NCI-H345 treated with DMSO at 0.1 percent for 48 hours (cell line): Measurements from ENCODE around the gene PDE4D.
A peak's percentile ranks its signal among the peaks of the same experiment; 100 is the strongest.

Source experiments
- DNase-seq: peaks from one replicate; lab custom pipeline; 2025; ENCODE audit not compliant: unreplicated experiment; lab: John Stamatoyannopoulos, UW

PDE4D gene

DNA sequence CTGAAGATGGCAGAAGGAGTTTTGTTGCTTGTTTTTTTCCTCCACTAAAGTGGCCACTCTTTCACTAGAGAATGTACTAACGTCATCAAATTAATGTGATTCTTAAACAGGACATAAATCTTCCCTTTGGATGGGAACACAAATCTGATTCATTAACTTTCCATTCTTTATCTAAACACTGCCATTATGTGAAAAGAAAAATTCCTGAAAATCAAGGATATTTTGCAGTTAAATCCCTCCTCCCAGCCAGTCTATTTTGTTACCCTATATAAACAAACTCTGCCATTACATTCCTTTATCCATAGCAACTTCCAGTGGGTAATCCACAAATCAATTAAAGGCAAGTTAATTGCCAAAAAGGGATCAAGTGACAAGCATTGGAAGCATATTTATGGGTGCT is 546.5 kb downstream of the PDE4D start:
- no peak for DNase-seq

DNA sequence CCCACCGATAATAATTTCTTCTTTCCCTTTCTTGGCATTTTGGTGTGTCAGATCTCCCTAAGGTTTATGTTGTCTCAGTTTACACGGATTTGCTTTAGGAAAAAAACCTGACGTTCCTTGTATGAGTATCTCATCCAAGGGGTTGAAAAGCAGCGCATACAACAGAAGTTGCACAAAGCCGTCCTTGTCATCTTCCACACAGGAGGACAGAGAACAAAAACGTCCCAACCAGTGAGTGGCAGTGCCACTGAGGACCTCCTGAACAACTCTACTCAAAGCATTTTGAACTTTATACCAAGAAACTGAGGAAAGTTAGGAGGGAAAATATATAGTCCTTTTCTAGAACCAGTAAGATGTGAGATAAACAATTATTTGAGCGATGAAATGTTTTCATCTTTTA is 547.0 kb downstream of the PDE4D start:
- no peak for DNase-seq

DNA sequence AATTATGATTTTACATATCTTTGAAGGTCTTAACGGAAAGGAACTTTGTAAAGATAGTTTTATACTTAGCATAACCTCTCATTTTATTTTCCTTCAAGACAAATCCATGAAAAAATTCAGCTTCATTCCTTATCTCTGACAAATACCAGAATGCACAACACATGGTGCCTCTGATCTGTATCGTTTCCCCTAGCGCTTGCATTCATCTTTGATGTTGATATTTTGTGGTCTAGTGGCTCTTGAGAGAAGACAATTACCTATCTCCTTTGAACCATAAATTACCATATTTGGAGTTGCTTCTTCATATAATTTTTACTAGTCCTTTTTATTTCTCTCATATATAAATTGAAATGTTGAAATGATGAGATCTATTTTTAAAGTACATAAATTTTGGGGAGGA is 551.3 kb downstream of the PDE4D start:
- no peak for DNase-seq

GRCh38 chr5:59341760-59342159 is 551.8 kb downstream of the PDE4D start:
- DNase-seq: no peak

- no peak for DNase-seq
These were observed 552.4 kb downstream of the PDE4D start for GRCh38 chr5:59341155-59341554.

DNA sequence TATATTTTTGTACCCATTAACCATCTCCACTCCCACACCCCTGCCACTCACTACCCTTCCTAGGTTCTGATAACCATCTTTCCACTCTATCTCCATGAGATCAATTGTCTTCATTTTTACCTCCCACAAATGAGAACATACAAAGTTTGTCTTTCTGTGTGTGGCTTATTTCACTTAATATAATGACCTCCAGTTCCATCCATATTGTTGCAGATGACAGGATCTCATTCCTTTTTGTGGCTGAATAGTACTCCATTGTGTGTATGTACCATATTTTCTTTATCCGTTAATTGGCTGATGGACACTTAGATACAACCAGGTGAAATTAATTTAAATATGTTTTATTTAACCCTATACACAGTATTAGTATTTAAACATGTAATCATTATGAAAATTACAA is 552.9 kb downstream of the PDE4D start:
- DNase-seq: no peak

DNA sequence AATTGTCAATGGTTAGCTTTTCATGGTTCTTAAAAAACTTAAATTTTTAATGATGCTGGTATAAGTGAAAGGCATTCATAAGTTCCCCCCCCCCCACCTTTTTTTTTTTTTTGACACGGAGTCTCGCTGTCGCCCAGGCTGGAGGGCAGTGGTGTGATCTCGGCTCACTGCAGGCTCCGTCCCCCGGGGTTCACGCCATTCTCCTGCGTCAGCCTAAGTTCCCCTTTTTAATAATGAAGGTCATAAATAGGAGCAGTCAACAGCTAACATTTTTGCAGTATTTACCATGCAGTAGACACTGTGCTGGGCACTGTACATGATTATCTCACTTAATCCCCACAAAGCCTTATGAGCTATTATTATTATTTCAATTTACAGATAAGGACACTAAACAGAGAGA is 556.3 kb downstream of the PDE4D start:
- DNase-seq: no peak

DNA sequence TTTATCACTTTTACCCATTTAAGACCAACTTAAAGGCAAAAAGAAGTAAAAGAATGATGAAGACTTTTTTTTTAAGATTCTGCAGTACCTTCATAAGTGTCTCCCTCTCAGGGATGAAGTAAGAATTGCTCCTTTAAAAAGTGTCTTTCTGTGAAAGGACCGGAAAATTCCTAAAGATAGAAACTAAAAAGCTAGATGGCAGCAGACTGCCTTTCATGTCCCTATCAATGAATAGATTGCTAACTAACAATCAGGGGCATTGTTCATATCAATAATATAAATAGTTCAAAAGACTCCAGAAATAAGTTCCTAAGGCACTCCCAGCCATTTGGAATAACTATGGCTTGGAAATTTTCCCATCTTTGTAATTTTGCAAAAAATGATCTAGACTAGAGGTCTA is 558.0 kb downstream of the PDE4D start:
- DNase-seq: no peak

- DNase-seq: no peak
These were observed 560.1 kb downstream of the PDE4D start for GRCh38 chr5:59333416-59333815.

DNA sequence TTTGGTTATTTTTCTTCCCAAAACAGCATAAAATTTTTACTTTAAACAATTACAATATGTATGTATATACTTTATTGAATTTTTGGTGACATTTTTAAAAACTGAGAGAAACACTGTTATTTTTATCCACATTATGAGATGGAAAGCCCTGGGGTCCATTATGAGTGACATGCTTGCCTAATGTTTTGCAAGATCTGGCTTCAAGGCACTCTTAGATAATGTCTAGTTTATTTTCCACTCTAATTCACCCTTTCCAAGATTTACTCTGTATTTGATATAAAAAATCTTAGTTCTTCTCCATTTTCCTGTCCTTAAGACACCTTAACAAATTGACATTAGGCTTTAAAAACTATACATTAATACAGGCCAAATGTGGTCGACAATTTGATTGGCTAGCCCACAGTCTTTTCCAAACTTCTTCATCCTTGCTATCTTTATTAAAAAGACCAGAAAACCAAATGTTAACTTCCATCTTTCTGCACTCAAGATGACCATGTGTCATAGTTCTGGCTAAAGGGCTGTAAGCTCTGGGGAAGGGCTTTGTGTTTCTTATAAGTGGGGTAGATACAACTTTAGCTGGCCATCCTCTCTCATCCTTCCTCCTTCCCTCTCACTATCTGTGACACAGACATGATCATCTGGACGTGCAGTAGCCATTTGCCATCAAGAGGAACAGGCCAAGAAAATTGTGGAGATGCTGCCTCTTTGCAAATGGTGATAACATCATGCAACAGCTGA is 561.1 kb downstream of the PDE4D start:
- no peak for DNase-seq

GRCh38 chr5:59330680-59331079 is 562.8 kb downstream of the PDE4D start:
- DNase-seq: no peak

GRCh38 chr5:59328709-59329296 is 564.7 kb downstream of the PDE4D start:
- DNase-seq: peak; percentile 72

DNA sequence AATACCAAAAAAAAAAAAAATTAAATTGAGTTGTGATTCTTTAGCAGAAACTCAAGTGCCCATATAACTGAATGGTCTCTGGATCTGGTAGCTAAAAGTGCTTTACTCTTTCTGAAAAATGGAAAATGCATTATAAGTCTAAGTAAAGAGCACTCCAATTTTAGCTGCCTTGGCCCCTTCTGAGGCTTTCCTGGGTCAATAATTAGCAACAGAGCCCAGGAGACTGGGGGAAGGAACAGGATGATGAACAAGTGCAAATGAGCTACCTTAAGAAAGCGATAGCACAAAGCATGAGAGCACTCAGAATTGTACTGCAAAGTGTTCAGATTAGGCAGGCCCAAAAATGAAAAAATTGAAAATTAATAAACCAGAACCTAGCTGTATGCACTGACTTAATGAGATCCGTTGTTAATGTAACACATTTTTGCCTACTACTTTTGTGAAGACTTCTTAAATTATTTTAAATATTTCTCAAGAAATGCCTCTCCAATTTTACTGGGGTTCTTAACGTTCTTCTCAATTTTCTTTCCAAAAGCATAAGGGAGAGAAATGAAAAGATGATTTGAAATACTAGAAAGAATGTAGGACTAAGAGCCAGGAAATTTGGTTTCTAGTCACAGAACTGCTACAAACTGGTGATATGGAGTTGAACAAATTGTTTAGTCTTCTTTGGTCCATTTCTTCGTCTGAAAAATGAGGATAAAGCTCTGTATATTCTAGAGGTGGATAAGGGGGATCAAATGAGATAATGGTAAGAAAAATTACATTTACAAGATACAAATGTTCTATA is 566.1 kb downstream of the PDE4D start:
- no peak for DNase-seq

DNA sequence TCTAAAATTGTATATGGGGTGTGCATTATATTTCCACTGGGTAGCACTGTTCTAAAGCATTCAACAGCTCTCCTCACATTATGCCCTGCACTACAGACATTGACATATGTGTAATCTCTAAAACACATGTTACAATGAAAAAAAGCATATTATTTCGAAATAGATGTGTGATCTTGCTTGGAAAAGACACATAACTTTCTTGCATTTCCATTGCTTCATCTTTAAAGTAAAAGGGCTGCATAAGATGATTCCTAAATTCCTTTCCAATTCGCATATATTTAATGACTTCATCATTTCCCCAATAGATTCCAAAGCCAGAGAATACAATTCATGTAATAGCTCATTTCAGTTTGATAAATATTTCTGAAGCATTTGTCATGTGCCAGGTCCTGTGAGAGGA is 566.9 kb downstream of the PDE4D start:
- no peak for DNase-seq

DNA sequence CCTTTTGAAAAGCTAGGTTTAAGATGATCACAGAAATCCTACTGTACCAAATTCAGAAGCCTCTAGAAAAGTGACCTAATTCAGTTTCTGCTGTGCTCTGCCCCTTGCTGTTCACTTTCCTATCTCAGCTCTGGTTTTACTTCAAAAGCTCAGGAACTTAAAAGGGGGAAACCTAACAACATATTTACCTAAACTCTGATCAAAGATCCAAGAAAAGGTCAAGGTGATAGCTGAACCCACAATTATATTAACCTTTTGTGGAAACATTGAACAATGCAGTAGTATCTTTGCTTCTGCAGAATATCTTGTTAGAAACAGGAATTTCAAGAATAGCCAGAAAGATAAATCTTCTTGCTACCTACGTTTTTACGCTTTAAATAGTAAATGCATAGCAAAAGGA is 568.5 kb downstream of the PDE4D start:
- DNase-seq: no peak

DNA sequence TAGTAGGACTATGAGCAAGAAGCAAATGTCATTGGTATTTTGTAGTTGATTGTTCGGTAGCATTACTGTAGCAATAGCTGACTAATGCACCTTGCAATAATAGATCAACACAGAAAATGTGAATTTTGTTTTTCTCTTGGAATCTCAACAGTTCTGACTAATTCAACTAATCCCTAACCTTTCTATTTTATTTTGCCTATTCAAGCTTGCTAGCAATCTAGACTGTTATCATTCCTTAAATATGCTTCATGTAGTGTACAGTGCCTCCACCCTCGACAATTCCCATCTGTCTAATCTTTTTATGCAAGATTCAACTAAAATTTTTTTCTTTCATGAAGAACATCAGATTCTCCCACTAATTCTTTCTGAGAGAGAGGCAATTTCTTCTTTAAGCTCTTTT is 570.6 kb downstream of the PDE4D start:
- DNase-seq: no peak

DNA sequence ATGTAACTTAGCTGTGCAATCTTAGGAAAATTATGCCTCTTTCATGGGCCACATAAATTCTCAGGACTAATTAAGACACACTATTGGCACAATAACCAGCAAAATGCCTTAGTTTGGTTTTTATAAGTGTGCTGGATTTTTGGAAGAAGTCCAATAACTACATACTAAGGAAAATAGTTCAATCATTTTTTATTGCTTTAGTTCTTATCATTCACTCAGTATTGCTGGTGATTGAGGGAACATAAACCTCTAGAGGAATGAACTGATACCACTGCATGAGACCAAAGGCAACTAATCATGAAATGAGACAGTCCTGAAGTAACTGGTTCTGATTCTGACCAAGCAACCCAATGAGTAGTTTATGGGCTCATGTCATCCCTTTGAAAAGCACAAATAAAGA is 571.5 kb downstream of the PDE4D start:
- no peak for DNase-seq

DNA sequence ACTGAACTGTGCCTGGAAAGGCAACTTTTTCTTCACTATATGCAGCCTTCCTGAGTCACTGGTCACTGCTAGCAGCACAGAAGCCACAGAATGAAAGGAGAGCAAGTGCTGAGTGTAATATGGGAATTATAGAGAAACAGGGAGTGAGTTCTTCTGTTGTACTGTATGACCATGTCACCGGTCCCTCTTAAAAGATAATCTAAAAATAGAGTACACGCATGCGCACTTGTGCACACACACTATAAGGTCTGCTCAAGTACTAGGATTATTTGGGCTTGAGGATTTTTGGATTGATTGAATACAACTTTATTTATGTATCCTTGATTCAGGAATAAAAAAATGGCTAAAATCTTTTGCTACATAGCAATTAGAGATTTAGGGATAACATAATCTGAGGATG is 571.9 kb downstream of the PDE4D start:
- no peak for DNase-seq

DNA sequence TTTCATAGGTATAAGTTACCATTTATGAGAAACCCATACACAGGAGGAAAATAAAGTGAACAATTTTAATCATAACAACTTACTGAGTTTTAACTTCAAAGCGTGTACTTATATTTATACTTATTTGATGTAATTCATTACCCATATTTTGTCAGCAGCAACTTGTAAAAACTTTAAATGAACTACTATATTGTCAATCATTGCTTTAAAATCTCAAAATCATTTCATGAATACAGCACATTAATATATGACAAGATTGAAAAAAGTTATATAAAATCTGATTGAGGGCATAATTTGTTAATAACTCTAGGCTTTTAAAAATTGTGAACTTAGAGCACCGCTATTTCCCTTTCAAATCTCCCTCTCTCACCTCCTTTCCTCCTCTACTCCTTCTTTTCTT is 573.1 kb downstream of the PDE4D start:
- DNase-seq: no peak

DNA sequence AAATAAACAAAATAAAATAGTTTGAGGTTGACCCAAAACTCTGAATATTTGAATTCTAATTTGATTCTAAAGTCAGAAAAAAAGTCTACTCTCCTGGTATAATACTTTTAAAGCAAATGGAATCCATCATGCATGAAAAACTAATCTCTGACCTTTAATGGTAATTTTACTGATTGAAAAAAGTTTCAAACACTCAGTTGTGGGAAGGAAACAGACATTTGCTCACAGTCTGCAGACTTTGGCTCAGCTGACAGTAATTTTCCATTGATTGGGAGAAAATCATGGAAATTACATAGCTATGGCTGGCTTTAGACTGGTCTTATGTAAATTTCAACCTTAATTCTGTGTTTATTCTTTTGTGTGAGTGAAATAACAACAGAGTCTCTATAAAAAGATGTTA is 574.3 kb downstream of the PDE4D start:
- DNase-seq: no peak

- no peak for DNase-seq
These were observed 575.7 kb downstream of the PDE4D start for GRCh38 chr5:59317774-59318205.
